ENCODE measurements around the gene FITM1. TPM values are rescaled to one million over a fixed set of nuclear protein-coding genes. Genes with fewer than 3 reads are reported as not detected.

FITM1 gene
- total RNA-seq, 6 donors from 2014 or later: 0.63 to 0.89 (median 0.82) TPM; not detected in 2

DNA sequence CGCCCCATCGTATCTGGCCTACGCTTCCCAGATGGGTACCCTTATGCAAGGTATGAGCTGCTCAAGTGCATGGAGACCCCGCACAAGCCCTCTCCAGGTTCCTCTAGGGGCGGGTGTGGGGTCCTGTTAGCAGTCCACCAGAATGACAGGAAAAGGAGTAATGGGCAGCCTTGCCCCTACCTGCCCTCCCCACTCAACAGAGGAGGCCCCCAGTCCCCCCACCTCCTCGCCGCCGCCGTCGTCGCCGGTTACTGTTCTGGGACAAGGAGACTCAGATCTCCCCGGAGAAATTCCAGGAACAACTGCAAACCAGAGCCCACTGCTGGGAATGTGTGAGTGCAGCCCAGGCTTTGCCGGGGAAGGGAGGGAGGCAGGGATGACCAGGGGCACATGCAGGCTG is 47.4 kb downstream of the FITM1 start:
- ATAC-seq (ENCODE audit: low FRiP score in 2 of 2) (no peak), DNase-seq (peak in 1 of 2 donors; percentile 84)
- no peaks in the 10 kb centered on the region for H3K4me1 ChIP-seq
- peaks cover 14 to 89% (median 80%) of the 10 kb centered on the region in 4 donors for H3K36me3 ChIP-seq
- H3K27ac ChIP-seq: no peak overlapping the region
- H3K27me3 ChIP-seq: no peaks in the 10 kb centered on the region
- WGBS, 2 donors: 95 to 97% methylated on average over 14 of the region's 14 CpGs
- H3K4me3 ChIP-seq: no peak overlapping the region
- no peaks in the 10 kb centered on the region for H3K9me3 ChIP-seq
- TF ChIP-seq POLR2A (IDR thresholded peaks at IDR 0.05) (no peak), EP300 (IDR thresholded peaks at IDR 0.05) (no peak), POLR2AphosphoS5 (IDR thresholded peaks at IDR 0.05) (no peak)
- TF ChIP-seq, protein P1, sequence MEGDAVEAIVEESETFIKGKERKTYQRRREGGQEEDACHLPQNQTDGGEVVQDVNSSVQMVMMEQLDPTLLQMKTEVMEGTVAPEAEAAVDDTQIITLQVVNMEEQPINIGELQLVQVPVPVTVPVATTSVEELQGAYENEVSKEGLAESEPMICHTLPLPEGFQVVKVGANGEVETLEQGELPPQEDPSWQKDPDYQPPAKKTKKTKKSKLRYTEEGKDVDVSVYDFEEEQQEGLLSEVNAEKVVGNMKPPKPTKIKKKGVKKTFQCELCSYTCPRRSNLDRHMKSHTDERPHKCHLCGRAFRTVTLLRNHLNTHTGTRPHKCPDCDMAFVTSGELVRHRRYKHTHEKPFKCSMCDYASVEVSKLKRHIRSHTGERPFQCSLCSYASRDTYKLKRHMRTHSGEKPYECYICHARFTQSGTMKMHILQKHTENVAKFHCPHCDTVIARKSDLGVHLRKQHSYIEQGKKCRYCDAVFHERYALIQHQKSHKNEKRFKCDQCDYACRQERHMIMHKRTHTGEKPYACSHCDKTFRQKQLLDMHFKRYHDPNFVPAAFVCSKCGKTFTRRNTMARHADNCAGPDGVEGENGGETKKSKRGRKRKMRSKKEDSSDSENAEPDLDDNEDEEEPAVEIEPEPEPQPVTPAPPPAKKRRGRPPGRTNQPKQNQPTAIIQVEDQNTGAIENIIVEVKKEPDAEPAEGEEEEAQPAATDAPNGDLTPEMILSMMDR (IDR thresholded peaks at IDR 0.05): no peak

DNA sequence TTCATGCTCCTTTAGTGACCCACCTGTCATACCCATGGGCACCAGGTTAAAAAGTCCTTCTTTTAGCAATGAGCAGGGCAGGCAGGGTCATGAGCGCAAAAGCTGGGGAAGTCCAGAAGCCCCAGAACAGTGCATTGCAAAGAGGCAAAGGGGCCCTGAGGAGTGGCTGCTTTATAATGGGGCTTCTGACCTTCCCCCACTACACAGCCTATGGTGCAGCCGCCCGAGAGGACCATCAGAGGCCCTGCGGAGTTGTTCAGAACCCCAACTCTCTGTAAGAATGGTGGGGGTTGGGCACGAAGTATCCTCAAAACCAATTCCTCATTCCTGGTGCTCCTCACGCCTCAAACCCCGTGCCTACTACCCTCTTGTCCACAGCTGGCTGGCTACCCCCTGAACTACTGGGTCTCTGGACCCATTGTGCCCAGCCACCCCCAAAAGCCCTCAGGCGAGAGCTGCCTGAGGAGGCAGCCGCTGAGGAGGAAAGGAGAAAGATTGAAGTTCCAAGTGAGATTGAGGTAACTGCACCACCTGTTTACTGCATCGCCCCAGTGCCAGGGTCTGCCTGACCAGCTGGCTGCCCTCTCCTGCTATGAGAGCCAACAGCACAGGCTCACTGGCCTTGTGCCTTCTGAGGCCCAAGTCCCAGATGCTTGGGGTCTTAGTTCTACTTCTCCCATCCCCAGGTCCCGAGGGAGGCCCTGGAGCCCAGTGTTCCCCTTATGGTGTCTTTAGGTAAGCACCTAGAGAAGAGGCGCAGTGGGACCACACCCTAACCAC is 48.1 kb downstream of the FITM1 start:
- no peak for TF ChIP-seq EP300 (IDR thresholded peaks at IDR 0.05)
- no peak for TF ChIP-seq POLR2AphosphoS5 (IDR thresholded peaks at IDR 0.05)
- no peak for TF ChIP-seq POLR2A (IDR thresholded peaks at IDR 0.05)
- TF ChIP-seq, protein P1 (IDR thresholded peaks at IDR 0.05): no peak
- Histone ChIP-seq H3K4me3 (no peak overlapping the region), H3K9me3 (no peaks in the 10 kb centered on the region), H3K27ac (no peak overlapping the region), H3K36me3 (peaks cover 14 to 89% (median 83%) of the 10 kb centered on the region in 4 donors), H3K27me3 (no peaks in the 10 kb centered on the region), H3K4me1 (no peaks in the 10 kb centered on the region)
- DNase-seq (no peak), ATAC-seq (ENCODE audit: low FRiP score in 2 of 2) (no peak)
- 85 to 90% methylated on average over 10 to 12 of the region's 12 CpGs for WGBS, 2 donors

DNA sequence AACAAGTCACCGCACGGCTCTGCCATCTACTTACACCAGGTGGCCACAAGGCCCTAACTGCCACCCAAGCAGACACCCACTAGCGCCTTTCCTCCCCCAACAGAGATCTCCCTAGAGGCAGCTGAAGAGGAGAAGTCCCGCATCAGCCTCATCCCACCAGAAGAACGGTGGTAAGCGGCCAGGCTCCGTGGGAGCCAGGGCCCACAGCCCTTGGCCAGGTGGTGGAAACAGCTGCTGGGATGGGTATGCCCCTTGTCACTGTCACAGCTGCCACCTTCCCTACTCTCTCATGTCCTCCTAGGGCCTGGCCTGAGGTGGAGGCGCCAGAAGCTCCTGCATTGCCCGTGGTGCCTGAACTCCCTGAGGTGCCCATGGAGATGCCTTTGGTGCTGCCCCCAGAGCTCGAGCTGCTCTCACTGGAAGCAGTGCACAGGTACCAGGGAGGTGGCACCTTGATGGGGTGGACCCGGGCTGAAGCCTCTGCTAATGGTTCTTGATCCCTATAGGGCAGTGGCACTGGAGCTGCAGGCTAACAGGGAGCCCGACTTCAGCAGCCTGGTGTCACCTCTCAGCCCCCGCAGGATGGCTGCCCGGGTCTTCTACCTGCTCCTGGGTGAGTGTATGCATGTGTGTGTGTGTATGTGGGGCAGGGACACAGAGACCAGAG is 49.0 kb downstream of the FITM1 start:
- H3K36me3 ChIP-seq: peaks cover 14 to 95% (median 88%) of the 10 kb centered on the region in 4 donors
- no peak for TF ChIP-seq POLR2A (IDR thresholded peaks at IDR 0.05)
- TF ChIP-seq POLR2AphosphoS5 (IDR thresholded peaks at IDR 0.05): no peak
- TF ChIP-seq, protein P1 (IDR thresholded peaks at IDR 0.05): no peak
- TF ChIP-seq EP300 (IDR thresholded peaks at IDR 0.05): no peak
- ATAC-seq (ENCODE audit: low FRiP score in 2 of 2) (no peak), DNase-seq (no peak)
- H3K4me1 ChIP-seq: no peaks in the 10 kb centered on the region
- 90 to 91% methylated on average over 6 to 13 of the region's 14 CpGs for WGBS, 2 donors
- no peaks in the 10 kb centered on the region for H3K9me3 ChIP-seq
- no peak overlapping the region for H3K4me3 ChIP-seq
- H3K27ac ChIP-seq: no peak overlapping the region
- no peaks in the 10 kb centered on the region for H3K27me3 ChIP-seq

DNA sequence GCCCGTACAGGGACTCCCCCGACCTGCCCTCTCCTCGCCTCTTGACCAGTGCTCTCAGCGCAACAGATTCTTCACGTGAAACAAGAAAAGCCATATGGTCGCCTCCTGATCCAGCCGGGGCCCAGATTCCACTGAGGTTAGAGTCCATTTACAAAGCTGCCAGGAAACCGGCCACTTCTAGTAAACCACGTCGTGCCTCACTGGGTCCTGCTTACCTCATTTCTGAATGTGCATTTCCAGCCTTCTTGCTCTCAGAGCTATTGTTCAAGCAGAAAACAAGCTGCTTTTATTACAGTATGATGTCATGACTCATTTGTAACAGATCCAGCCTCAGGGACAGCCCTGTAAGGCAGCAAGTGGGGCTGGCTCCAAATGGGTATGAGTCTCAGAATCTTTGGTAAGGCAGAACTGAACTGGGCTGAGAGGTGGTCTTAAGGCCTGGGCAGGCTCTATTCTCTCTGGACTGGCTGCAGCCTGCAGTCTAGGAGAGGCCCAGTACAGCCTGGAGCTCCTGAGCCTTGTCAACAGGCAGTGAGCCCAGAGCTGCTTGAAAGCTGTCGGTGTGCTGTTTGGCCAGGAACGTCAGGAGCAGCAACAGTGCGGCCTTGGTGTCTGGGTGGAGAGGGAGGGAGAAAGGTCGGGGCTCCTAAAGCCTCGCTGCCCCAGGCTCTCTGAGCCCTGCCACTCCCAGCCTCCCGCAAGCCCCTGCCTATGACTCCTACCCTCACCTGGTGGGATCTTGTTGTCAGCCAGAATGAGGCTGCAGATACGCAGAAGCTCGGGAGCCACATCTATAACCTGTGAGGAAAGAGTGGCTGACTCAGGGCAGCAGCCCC is 49.7 kb downstream of the FITM1 start:
- TF ChIP-seq POLR2A (IDR thresholded peaks at IDR 0.05) (no peak), EP300 (IDR thresholded peaks at IDR 0.05) (no peak), POLR2AphosphoS5 (IDR thresholded peaks at IDR 0.05) (no peak)
- TF ChIP-seq, protein P1 (IDR thresholded peaks at IDR 0.05): no peak
- no peak for DNase-seq
- H3K36me3 ChIP-seq: peaks cover 14 to 98% (median 91%) of the 10 kb centered on the region in 4 donors
- no peak overlapping the region for H3K27ac ChIP-seq
- no peaks in the 10 kb centered on the region for H3K27me3 ChIP-seq
- no peak overlapping the region for H3K4me3 ChIP-seq
- no peaks in the 10 kb centered on the region for H3K4me1 ChIP-seq
- ATAC-seq (ENCODE audit: low FRiP score in 2 of 2): peak in 1 of 2 donors; percentile 44
- no peaks in the 10 kb centered on the region for H3K9me3 ChIP-seq
- WGBS, 2 donors: 89 to 90% methylated on average over 17 to 18 of the region's 18 CpGs
